Nephron progenitor cell (in vitro differentiated cells): Measurements from ENCODE around the gene BARHL2.

Experiments
- DNase-seq: peaks from one replicate; pipeline ENCODE4 v3.0.0; 2021
- H3K27ac Mint-ChIP-seq: 2 replicates; pipeline ENCODE4 v1.8.0; 2021; ENCODE audit warnings: mild to moderate bottlenecking, moderate library complexity, mixed read lengths
- H3K27me3 Mint-ChIP-seq: 2 replicates; pipeline ENCODE4 v1.8.0; 2021; ENCODE audit warnings: mild to moderate bottlenecking, low read depth, mixed read lengths; ENCODE audit not compliant: poor library complexity
- H3K36me3 Mint-ChIP-seq: 2 replicates; pipeline ENCODE4 v1.8.0; 2021; ENCODE audit warnings: low read depth, mixed read lengths
- H3K4me1 Mint-ChIP-seq: 2 replicates; pipeline ENCODE4 v1.8.0; 2021; ENCODE audit warnings: mixed read lengths
- H3K4me3 Mint-ChIP-seq: 2 replicates; pipeline ENCODE4 v1.8.0; 2021; ENCODE audit warnings: mild to moderate bottlenecking, moderate library complexity, mixed read lengths
- H3K9me3 Mint-ChIP-seq: 2 replicates; pipeline ENCODE4 v1.8.0; 2021; ENCODE audit warnings: mild to moderate bottlenecking, moderate library complexity, mixed read lengths
- TF ChIP-seq, protein P1 (sequence below): fragments of 200-600 bp; sonication (generic); IDR thresholded peaks from 2 replicates; pipeline ENCODE4 v1.5.0; 2021; ENCODE audit warnings: antibody characterized with exemption

Gene BARHL2

DNA sequence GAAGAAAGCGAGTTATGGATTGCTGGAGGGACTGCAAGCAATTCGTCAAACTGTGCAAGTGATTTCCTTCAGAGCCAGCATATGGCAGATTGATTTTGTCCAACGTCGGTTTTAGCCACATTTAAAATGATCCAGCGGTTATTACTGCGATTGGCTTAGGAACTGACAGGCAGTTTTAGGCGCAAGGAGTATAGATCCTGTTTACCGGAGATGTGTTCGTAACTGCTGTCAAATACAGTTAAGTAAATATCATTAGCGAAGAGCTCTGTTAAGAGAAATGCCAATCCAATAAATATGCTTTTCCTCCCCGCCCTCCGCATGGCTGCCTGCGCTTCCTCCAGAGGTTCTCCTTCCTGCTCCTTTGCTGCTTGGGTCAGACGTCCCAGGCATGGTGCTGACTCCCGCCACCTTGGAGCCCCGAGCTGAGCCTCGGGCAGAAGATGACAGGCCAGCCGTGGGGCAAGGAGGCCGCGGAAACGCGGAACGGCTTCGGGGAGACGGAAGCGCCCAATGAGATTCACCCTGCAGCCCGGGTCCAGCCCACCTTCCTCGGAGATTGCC lies 9.4 kb upstream of the BARHL2 start:
- H3K4me1 Mint-ChIP-seq = peaks cover 38% of the 10 kb centered on the region
- H3K36me3 Mint-ChIP-seq = no peaks in the 10 kb centered on the region
- H3K9me3 Mint-ChIP-seq = no peaks in the 10 kb centered on the region
- peaks cover 100% of the 10 kb centered on the region for H3K27me3 Mint-ChIP-seq
- peak overlapping the region; percentile 63 for H3K4me3 Mint-ChIP-seq
- TF ChIP-seq, protein P1, sequence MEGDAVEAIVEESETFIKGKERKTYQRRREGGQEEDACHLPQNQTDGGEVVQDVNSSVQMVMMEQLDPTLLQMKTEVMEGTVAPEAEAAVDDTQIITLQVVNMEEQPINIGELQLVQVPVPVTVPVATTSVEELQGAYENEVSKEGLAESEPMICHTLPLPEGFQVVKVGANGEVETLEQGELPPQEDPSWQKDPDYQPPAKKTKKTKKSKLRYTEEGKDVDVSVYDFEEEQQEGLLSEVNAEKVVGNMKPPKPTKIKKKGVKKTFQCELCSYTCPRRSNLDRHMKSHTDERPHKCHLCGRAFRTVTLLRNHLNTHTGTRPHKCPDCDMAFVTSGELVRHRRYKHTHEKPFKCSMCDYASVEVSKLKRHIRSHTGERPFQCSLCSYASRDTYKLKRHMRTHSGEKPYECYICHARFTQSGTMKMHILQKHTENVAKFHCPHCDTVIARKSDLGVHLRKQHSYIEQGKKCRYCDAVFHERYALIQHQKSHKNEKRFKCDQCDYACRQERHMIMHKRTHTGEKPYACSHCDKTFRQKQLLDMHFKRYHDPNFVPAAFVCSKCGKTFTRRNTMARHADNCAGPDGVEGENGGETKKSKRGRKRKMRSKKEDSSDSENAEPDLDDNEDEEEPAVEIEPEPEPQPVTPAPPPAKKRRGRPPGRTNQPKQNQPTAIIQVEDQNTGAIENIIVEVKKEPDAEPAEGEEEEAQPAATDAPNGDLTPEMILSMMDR = no peak
- H3K27ac Mint-ChIP-seq = no peak overlapping the region
- no peak for DNase-seq

DNA sequence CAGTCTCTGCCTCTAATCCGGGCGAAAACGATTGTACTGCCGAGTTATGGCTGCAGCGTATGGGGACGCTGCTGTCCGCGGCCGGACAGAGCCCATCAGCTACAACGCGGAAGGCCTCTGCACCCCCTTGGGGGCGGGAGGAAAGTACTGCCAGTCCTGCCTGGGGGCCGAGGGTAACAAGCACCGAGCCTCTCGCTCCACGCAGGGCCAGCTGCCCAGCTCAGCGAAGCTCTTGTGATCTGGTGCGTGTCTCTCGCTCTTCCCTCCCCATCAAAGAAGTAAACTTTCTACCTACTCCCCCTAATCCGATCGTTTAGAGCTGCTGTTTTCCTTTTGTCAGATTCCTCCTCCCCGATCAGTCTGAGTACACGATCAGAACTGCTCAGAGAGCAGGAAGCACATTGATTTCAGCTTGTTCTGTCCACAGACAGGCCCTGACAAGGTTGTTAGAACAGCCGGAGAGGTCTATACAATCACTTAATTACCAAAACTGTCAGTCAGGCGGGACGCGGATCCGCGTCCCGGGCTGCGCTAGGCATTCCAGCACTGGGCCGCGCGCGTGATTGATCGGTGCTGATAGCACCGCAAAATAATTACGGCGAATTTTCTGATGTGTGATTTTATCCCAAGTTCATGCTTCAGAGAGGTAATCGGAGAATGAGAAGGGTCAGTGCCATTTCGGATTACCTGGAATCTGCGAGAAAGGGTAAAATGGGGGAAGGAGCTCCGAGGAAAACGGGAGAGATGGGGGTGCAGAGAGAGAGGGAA lies 8.7 kb upstream of the BARHL2 start:
- peak; percentile 40 for DNase-seq
- no peak overlapping the region for H3K27ac Mint-ChIP-seq
- H3K27me3 Mint-ChIP-seq = peaks cover 100% of the 10 kb centered on the region
- peak overlapping the region; percentile 67 for H3K4me3 Mint-ChIP-seq
- peaks cover 3% of the 10 kb centered on the region for H3K9me3 Mint-ChIP-seq
- H3K4me1 Mint-ChIP-seq = peaks cover 37% of the 10 kb centered on the region
- TF ChIP-seq, protein P1 = no peak
- H3K36me3 Mint-ChIP-seq = no peaks in the 10 kb centered on the region

- Mint-ChIP-seq H3K36me3 (no peaks in the 10 kb centered on the region), H3K4me1 (peaks cover 32% of the 10 kb centered on the region), H3K4me3 (peak overlapping the region; percentile 67), H3K27me3 (peaks cover 100% of the 10 kb centered on the region), H3K9me3 (peaks cover 3% of the 10 kb centered on the region), H3K27ac (no peak overlapping the region)
- no peak for DNase-seq
- TF ChIP-seq, protein P1 = no peak
Measured at GRCh38 chr1:90724926-90725656, 8.0 kb upstream of the BARHL2 start.

GRCh38 chr1:90724361-90724760 lies 7.3 kb upstream of the BARHL2 start:
- peaks cover 3% of the 10 kb centered on the region for H3K9me3 Mint-ChIP-seq
- no peaks in the 10 kb centered on the region for H3K36me3 Mint-ChIP-seq
- DNase-seq = no peak
- TF ChIP-seq, protein P1 = no peak
- H3K4me3 Mint-ChIP-seq = peak overlapping the region; percentile 56
- peaks cover 28% of the 10 kb centered on the region for H3K4me1 Mint-ChIP-seq
- peaks cover 100% of the 10 kb centered on the region for H3K27me3 Mint-ChIP-seq
- no peak overlapping the region for H3K27ac Mint-ChIP-seq

DNA sequence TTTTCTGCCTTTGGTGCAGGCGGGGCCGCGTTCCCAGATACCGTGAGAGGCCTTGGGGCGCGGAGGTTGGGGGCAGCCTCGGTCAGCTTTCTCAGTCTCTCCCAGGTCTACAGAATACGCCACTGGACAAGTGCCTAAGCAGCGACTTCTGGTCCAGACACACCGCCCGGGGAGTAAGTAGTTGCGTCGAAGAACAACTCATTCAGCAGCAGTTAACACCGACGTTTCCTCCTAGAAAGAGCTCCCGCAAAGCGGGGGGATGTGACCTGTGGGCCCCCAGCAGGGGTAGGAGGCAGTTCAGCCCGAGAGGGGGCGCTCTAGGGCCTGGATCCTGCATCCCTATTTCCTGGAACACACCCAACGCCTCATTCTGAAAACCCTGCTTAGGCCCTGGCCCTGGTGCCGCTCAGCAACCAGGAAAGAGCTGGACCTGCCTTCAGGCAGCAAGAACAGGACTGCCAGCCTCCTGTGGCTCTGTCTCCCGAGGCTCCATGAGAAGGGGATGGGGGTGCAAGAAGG lies 6.5 kb upstream of the BARHL2 start:
- H3K4me1 Mint-ChIP-seq = peaks cover 35% of the 10 kb centered on the region
- no peak overlapping the region for H3K4me3 Mint-ChIP-seq
- H3K9me3 Mint-ChIP-seq = peaks cover 3% of the 10 kb centered on the region
- DNase-seq = peak; percentile 42
- no peaks in the 10 kb centered on the region for H3K36me3 Mint-ChIP-seq
- no peak overlapping the region for H3K27ac Mint-ChIP-seq
- TF ChIP-seq, protein P1 = peak; percentile 37
- peaks cover 100% of the 10 kb centered on the region for H3K27me3 Mint-ChIP-seq
